ENCODE results near the gene SYNGAP1. TPM values are rescaled to one million over a fixed set of nuclear protein-coding genes. Genes with fewer than 3 reads are reported as not detected.

Gene SYNGAP1
- total and polyA plus RNA-seq, 2 experiments from 2014 or later: 13.9 to 45.0 TPM

GRCh38 chr6:33434961-33435360 lies 15.1 kb downstream of the SYNGAP1 start:
- Histone ChIP-seq H3K4me1 (ENCODE audit: insufficient read depth) (peaks cover 38% of the 10 kb centered on the region), H3K27ac (ENCODE audit: low read depth) (no peak overlapping the region), H3K27me3 (ENCODE audit: insufficient read depth) (no peaks in the 10 kb centered on the region), H3K4me2 (no peak overlapping the region), H3K79me2 (replicated peaks; ENCODE audit: insufficient read depth) (peaks cover 48% of the 10 kb centered on the region), H2AFZ (no peak overlapping the region), H4K20me1 (replicated peaks; ENCODE audit: insufficient read depth) (peaks cover 3% of the 10 kb centered on the region; the same call in 1 of the 2 replicates), H3F3A (replicated peaks; ENCODE audit: low read depth) (peaks cover 15% of the 10 kb centered on the region; the same call in 1 of the 2 replicates), H3K36me3 (ENCODE audit: insufficient read depth) (peaks cover 38% of the 10 kb centered on the region), H3K4me3 (no peak overlapping the region), H3K9me2 (ENCODE audit: insufficient read depth) (no peaks in the 10 kb centered on the region)
- ATAC-seq (no peak), DNase-seq (ENCODE audit: low spot score) (no peak)
- peaks cover 44% of the 10 kb centered on the region for H3K4me1 Mint-ChIP-seq
- no peak for TF ChIP-seq EZH2 (IDR thresholded peaks at IDR 0.05; ENCODE audit: low read depth, unreplicated experiment)
- no peak for TF ChIP-seq JUNB (IDR thresholded peaks at IDR 0.05; ENCODE audit: unreplicated experiment)
- TF ChIP-seq ZNF114 (CRISPR knock-in tag; IDR thresholded peaks at IDR 0.05): no peak
- TF ChIP-seq EZH2phosphoT487 (IDR thresholded peaks at IDR 0.05; ENCODE audit: unreplicated experiment): no peak
- no peak for TF ChIP-seq CREB1 (CRISPR knock-in tag; IDR thresholded peaks at IDR 0.05; ENCODE audit: low read depth)
- TF ChIP-seq, protein P1, sequence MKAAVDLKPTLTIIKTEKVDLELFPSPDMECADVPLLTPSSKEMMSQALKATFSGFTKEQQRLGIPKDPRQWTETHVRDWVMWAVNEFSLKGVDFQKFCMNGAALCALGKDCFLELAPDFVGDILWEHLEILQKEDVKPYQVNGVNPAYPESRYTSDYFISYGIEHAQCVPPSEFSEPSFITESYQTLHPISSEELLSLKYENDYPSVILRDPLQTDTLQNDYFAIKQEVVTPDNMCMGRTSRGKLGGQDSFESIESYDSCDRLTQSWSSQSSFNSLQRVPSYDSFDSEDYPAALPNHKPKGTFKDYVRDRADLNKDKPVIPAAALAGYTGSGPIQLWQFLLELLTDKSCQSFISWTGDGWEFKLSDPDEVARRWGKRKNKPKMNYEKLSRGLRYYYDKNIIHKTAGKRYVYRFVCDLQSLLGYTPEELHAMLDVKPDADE (IDR thresholded peaks at IDR 0.05): no peak
- no peak for TF ChIP-seq ZNF331 (CRISPR knock-in tag; IDR thresholded peaks at IDR 0.05; ENCODE audit: low read depth)
- TF ChIP-seq NANOG (IDR thresholded peaks at IDR 0.05; ENCODE audit: borderline replicate concordance): no peak
- TF ChIP-seq STAT1 (IDR thresholded peaks at IDR 0.05; ENCODE audit: unreplicated experiment): no peak
- TF ChIP-seq ZNF462 (CRISPR knock-in tag; IDR thresholded peaks at IDR 0.05): no peak
- peaks cover 20% of the 10 kb centered on the region for H3K27me3 Mint-ChIP-seq (ENCODE audit: insufficient read depth, low read depth, poor library complexity)
- H3K36me3 Mint-ChIP-seq (ENCODE audit: low read depth): peaks cover 75% of the 10 kb centered on the region
- peak overlapping the region; percentile 28; the same call in 1 of the 3 replicates for H3K4me3 Mint-ChIP-seq
- H3K9me3 Mint-ChIP-seq: no peaks in the 10 kb centered on the region; the same call in 2 of the 3 replicates
- H3K27ac Mint-ChIP-seq: peak overlapping the region; percentile 74; the same call in 1 of the 2 replicates

Measured in GM23338 (cell line).